ENCODE measurements around the gene DGKK. TPM values are rescaled to one million over a fixed set of nuclear protein-coding genes. Genes with fewer than 3 reads are reported as not detected.
"Not testable (repeated sequence)": the region's sequence is repeated elsewhere in the genome, so short reads cannot be mapped to it uniquely, and the experiment has no call there.

DGKK gene
- total RNA-seq, 1 donor from 2014 or later, result not detected

- intact Hi-C loops (cut with micrococcal nuclease), result no loop called here
- Mint-ChIP-seq H3K4me3 (ENCODE audit: low read depth) (no peak overlapping the region), H3K27me3 (ENCODE audit: low read depth) (peaks cover 2% of the 10 kb centered on the region), H3K36me3 (ENCODE audit: low read depth) (no peaks in the 10 kb centered on the region), H3K4me1 (ENCODE audit: low read depth) (no peaks in the 10 kb centered on the region), H3K9me3 (no peaks in the 10 kb centered on the region), H3K27ac (no peak overlapping the region)
- no peak for DNase-seq (ENCODE audit: low spot score)
Measured at GRCh38 chrX:50402886-50403285, 67.7 kb downstream of the DGKK start.

GRCh38 chrX:50393902-50394301, 76.7 kb downstream of the DGKK start:
- no peaks in the 10 kb centered on the region for H3K9me3 Mint-ChIP-seq
- peaks cover 3% of the 10 kb centered on the region for H3K27me3 Mint-ChIP-seq (ENCODE audit: low read depth)
- intact Hi-C loops (cut with micrococcal nuclease), result no loop called here
- DNase-seq (ENCODE audit: low spot score), result no peak
- H3K36me3 Mint-ChIP-seq (ENCODE audit: low read depth), result no peaks in the 10 kb centered on the region
- no peaks in the 10 kb centered on the region for H3K4me1 Mint-ChIP-seq (ENCODE audit: low read depth)
- no peak overlapping the region for H3K27ac Mint-ChIP-seq
- H3K4me3 Mint-ChIP-seq (ENCODE audit: low read depth), result no peak overlapping the region

DNA sequence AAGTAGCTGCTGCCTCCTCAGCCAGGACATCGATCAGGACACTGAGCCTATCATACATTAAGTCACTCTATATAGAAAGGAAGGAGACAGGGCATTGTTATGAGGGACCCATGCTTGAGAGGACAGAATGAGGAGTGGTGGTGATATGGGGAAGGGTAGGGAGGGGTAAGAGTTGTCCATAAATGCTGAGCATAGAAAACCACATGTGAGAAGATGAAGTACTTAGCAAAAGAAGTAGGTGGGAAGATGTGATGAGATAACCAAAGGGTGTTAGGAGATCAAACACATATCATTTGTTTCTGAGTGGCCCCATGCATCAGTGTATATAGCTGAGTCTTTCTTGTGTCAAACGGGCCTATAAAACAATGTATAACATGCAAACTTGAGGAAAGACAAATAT, 84.1 kb downstream of the DGKK start:
- Mint-ChIP-seq H3K9me3 (no peaks in the 10 kb centered on the region), H3K27ac (no peak overlapping the region), H3K4me3 (ENCODE audit: low read depth) (no peak overlapping the region), H3K4me1 (ENCODE audit: low read depth) (no peaks in the 10 kb centered on the region), H3K36me3 (ENCODE audit: low read depth) (no peaks in the 10 kb centered on the region), H3K27me3 (ENCODE audit: low read depth) (no peaks in the 10 kb centered on the region)
- DNase-seq (ENCODE audit: low spot score), result no peak
- intact Hi-C loops (cut with micrococcal nuclease), result no loop called here

DNA sequence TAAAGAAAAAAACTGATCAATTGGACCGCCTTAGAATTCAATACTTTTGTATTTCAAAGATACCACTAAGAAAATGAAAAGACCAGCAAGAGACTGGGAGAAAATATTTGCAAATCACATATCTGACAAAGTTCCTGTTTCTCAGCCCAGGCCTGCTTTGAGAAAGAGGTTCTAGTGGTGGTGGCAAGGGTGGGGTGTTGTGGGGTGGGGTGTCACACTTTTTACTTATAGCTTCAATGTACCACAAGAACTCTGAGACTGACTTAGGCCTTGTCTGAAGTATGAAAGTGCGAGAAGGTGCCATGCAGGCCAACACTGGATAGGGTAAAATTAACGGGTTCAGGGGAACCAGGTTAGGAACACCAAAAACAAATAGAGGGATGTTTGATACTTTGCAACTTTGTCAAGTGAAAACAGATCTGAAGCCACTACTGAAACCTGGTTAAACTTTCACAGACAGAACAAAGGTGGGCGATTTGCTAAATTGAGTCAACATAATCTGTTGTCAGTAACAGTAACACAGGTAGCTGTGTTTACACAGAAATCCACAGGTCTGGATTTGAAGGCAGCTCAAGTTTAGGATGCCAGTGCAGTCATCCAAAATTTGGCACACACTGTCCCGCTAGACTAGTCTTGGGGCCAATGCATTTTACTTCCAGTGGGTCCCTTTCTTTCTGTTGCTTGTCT, 88.8 kb downstream of the DGKK start:
- H3K27ac Mint-ChIP-seq, result no peak overlapping the region
- no peaks in the 10 kb centered on the region for H3K36me3 Mint-ChIP-seq (ENCODE audit: low read depth)
- H3K27me3 Mint-ChIP-seq (ENCODE audit: low read depth), result no peaks in the 10 kb centered on the region
- intact Hi-C loops (cut with micrococcal nuclease), result no loop called here
- H3K4me1 Mint-ChIP-seq (ENCODE audit: low read depth), result no peaks in the 10 kb centered on the region
- H3K9me3 Mint-ChIP-seq, result no peaks in the 10 kb centered on the region
- no peak for DNase-seq (ENCODE audit: low spot score)
- H3K4me3 Mint-ChIP-seq (ENCODE audit: low read depth), result no peak overlapping the region

DNA sequence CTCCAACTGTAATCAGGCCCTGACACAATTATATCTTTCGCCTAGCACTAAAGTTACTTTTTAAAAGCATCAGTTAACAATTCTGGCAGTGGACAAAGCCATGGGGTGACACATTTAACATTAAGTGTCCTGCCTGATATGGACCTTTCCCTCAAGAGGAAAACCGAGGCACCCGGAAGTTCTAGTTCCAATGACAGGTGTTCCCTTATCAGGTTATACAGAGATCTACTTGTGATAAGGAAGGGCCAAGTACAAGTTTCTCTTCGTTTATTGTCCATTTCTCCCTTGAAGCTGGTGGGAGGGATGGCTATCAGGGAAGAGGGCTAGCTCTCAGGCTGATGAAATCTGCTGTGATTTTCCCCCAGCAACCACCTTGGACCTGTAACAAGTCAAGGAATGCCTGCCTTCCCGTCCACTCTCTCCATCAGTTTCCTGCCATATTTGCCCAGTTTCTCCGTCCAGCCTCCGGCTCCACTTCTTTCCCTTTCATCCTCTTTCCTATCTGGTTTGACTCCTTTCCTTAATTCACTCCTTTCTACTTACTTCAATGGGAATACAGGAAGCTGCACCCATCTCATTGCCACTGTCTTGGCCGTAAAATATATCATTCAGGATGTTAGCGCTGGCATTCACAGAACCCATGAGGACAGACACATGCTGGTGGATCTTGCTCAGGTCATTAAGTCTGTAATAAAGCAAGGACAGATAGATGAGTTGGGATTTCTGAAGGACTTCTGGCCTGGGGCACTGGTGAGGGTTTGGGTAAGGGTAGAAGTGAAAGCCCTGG, 95.0 kb downstream of the DGKK start:
- Mint-ChIP-seq H3K27ac (no peak overlapping the region), H3K4me1 (ENCODE audit: low read depth) (no peaks in the 10 kb centered on the region), H3K4me3 (ENCODE audit: low read depth) (no peak overlapping the region), H3K27me3 (ENCODE audit: low read depth) (no peaks in the 10 kb centered on the region), H3K36me3 (ENCODE audit: low read depth) (no peaks in the 10 kb centered on the region), H3K9me3 (no peaks in the 10 kb centered on the region)
- no peak for DNase-seq (ENCODE audit: low spot score)
- intact Hi-C loops (cut with micrococcal nuclease), result no loop called here

DNA sequence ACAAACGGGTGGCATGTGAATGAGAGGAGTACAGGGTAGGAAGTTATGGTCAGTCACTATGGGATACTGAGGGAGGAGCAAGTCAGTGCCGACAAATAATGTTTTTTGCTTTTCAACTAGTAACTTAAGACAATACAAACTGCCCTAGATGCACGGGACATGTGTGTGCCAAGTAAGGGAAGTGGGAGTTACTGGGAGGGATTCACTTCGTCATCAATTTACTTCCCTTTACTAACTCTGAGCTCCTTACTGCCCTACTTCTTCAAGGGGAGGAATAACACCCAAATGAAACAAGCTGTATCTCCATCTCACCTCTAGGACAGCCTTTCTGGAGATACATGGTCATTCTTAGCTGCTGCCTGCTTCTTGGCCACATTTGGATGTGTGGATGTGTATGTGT, 97.7 kb downstream of the DGKK start:
- no peaks in the 10 kb centered on the region for H3K9me3 Mint-ChIP-seq
- no peak overlapping the region for H3K4me3 Mint-ChIP-seq (ENCODE audit: low read depth)
- no peaks in the 10 kb centered on the region for H3K4me1 Mint-ChIP-seq (ENCODE audit: low read depth)
- no peaks in the 10 kb centered on the region for H3K27me3 Mint-ChIP-seq (ENCODE audit: low read depth)
- H3K27ac Mint-ChIP-seq, result no peak overlapping the region
- no peak for DNase-seq (ENCODE audit: low spot score)
- intact Hi-C loops (cut with micrococcal nuclease), result no loop called here
- no peaks in the 10 kb centered on the region for H3K36me3 Mint-ChIP-seq (ENCODE audit: low read depth)

DNA sequence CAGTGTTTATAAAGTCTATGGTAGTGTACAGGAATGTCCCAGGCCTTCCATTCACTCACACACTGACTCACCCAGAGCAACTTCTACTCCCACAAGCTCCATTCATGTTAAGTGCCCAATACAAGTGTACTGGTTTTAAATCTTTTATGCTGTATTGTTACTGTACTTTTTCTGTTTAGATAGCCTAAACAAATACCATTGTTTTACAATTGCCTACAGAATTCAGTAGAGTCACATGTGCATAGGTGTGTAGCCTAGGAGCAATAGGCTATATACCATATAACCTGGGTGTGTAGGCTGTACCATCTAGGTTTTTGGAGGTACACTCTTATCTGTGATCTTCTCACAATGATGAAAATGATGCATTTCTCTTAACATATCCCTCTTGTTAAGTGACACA, 126.7 kb downstream of the DGKK start:
- no peaks in the 10 kb centered on the region for H3K4me1 Mint-ChIP-seq (ENCODE audit: low read depth)
- no peaks in the 10 kb centered on the region for H3K9me3 Mint-ChIP-seq
- H3K27me3 Mint-ChIP-seq (ENCODE audit: low read depth), result no peaks in the 10 kb centered on the region
- H3K4me3 Mint-ChIP-seq (ENCODE audit: low read depth), result no peak overlapping the region
- intact Hi-C loops (cut with micrococcal nuclease), result no loop called here
- no peak overlapping the region for H3K27ac Mint-ChIP-seq
- H3K36me3 Mint-ChIP-seq (ENCODE audit: low read depth), result no peaks in the 10 kb centered on the region
- no peak for DNase-seq (ENCODE audit: low spot score)

DNA sequence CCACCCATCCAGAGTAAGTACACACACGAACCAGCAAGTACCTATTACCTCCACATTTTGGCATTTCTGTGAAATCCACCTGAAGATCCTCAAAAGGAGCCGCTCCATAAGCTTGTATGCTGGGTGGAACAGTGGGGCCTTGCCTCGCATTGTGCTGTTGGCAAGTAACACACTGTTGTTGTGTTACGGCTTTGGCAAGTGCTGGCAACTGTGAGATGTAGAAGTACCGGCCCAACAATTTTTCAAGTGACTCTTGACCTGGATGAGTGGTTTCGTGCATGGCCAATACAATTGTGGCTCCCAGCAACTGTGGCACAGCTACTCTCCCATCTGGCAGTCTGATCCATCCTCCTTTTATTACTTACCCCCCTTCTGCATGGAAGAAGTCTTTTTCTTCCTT, 137.3 kb downstream of the DGKK start:
- Mint-ChIP-seq H3K36me3 (ENCODE audit: low read depth) (no peaks in the 10 kb centered on the region), H3K4me1 (ENCODE audit: low read depth) (no peaks in the 10 kb centered on the region)
- intact Hi-C loops (cut with micrococcal nuclease), result no loop called here

DNA sequence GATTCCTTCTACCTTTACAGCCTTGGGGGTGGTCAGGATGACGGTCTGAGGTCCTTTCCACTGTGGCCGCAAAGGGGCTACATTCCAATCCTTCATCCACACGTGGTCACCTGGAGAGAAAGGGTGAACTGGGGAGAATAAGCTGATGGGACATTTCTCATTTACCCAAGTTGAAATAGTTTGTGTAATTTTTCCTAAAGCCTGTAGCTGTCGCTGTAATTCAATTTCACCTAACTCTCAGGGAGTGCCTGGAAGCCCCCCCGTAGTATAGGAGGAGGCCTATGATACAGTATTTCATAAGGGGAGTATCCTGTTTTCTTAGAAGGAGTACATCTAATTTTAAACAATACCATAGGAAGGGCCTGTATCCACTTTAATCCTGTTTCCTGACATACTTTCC, 138.0 kb downstream of the DGKK start:
- H3K27ac Mint-ChIP-seq; H3K27me3 Mint-ChIP-seq (ENCODE audit: low read depth); H3K36me3 Mint-ChIP-seq (ENCODE audit: low read depth); H3K9me3 Mint-ChIP-seq; DNase-seq (ENCODE audit: low spot score); H3K4me1 Mint-ChIP-seq (ENCODE audit: low read depth); H3K4me3 Mint-ChIP-seq (ENCODE audit: low read depth); intact Hi-C loops (cut with micrococcal nuclease): not testable (repeated sequence)

More for the DNA sequence above, 137.3 kb downstream of the DGKK start:
- DNase-seq (ENCODE audit: low spot score), result no peak
- Mint-ChIP-seq H3K27me3 (ENCODE audit: low read depth) (no peaks in the 10 kb centered on the region), H3K27ac (no peak overlapping the region), H3K4me3 (ENCODE audit: low read depth) (no peak overlapping the region), H3K9me3 (no peaks in the 10 kb centered on the region)

GRCh38 chrX:50327235-50327634, 143.4 kb downstream of the DGKK start:
- no peaks in the 10 kb centered on the region for H3K9me3 Mint-ChIP-seq
- no peak for DNase-seq (ENCODE audit: low spot score)
- no peaks in the 10 kb centered on the region for H3K36me3 Mint-ChIP-seq (ENCODE audit: low read depth)
- H3K4me1 Mint-ChIP-seq (ENCODE audit: low read depth), result no peaks in the 10 kb centered on the region
- intact Hi-C loops (cut with micrococcal nuclease), result no loop called here
- H3K4me3 Mint-ChIP-seq (ENCODE audit: low read depth), result no peak overlapping the region
- no peaks in the 10 kb centered on the region for H3K27me3 Mint-ChIP-seq (ENCODE audit: low read depth)
- no peak overlapping the region for H3K27ac Mint-ChIP-seq

Measured in activated T-helper 2 cell treated with anti-CD3 and anti-CD28 coated beads, Interferon-gamma antibody, Interleukin-2, Interleukin-4, amounts not matched to agents 10 μg/mL and 5 μg/mL and 100 μg/mL, durations not matched to agents 14 hours and 24 hours and 36 hours (primary cell).